DMS153 treated with DMSO at 0.1 percent for 48 hours (cell line): ENCODE data around the gene HMGCLL1.

Experiments
- DNase-seq: peaks from one replicate; lab custom pipeline; 2025; ENCODE audit not compliant: unreplicated experiment; lab: John Stamatoyannopoulos, UW

Gene HMGCLL1

DNA sequence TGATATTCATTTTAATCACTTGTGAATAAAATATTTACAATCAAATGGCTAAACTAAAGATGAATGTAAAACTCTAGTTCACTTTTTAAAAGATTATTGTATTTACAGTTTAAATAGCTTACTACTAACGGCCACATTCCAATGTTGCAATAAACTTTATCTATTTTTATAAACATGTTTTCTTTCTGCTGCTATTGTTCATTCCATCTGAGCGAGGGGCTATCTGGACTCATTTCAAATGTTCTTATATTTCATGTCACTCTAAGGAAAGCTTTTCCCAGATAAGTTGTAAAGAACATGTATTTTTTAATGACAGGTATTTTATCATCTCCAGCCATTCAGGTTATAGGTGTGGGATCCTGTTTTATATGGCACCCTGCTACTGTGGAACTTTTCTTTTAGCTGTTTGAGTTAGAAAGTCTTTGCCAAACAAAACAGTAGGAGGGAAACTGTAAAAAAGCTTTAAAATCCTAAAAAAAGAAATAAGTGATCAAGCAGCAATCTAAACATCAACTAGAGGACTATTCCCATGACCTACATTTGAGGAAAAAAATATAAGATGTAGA, 42.5 kb downstream of the HMGCLL1 start:
- DNase-seq, result no peak

DNA sequence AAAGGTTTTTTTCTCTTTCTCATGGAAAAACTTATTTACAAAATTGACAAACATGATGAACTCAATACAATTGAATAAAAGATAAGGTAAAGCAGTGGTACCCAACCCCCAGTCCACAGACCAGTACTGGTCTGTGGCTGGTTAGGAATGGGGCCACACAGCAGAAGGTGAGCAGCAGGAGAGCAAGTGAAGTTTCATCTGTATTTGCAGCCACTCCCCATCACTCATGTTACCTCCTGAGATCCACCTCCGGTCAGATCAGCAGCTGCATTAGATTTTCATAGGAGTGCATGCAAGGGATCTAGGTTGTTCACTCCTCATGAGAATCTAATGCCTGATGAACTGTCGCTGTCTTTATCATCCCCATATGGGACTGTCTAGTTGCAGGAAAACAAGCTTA, 47.5 kb downstream of the HMGCLL1 start:
- DNase-seq, result no peak

DNA sequence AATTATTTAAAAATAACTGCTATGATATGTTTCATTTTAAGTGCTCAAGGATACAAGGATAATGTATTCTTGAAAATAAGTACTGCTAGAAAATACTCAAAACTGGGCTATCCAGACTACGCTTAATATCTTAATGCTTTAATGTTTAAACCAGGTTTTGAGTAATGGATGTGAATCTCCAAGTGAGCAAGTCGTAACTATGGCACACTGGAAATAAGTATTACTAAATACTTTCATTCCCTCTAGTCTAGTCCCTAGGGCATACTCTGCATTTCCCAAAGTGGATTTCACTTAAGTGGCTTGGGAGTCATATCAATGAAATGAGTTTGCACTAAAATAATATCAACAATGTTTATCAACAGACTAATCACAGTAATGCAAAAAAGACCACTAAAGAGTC, 48.1 kb downstream of the HMGCLL1 start:
- DNase-seq, result no peak

DNA sequence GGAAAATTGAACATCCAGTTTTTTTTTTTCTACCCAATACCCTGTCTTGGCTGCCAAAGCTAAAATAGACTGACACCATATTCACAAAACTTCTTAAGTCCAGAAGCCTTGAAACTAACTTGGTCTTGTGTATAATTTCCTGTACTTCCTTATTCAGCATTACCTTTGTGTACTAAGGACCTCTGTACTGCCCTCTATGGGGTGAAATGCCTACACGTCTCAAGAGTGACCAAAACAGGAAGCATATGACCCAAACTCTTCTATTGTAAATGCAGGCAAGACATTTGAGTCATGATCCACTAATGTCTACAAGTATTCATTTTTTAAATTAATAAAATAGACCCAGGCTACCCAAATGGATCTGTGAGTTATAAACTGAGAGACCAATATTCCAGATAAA, 50.4 kb downstream of the HMGCLL1 start:
- no peak for DNase-seq

DNA sequence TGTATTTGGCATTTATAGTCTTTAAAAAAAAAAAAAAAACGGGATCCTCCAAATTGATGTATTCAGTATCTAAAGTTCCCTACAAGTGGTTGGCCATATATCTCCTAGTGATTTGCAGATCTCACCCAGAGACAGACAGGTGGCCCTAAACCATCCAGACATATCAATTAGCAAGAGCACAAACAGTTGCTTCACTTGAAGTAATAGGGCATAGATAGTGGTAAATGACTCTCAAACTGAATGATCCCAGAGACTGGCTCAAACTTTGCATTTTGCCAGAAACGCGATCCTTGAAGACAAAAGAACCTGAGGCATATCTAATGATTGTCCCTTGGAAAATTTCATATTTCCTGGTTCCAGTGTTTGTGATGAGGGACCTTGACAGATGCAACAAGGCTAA, 54.6 kb downstream of the HMGCLL1 start:
- DNase-seq, result no peak

DNA sequence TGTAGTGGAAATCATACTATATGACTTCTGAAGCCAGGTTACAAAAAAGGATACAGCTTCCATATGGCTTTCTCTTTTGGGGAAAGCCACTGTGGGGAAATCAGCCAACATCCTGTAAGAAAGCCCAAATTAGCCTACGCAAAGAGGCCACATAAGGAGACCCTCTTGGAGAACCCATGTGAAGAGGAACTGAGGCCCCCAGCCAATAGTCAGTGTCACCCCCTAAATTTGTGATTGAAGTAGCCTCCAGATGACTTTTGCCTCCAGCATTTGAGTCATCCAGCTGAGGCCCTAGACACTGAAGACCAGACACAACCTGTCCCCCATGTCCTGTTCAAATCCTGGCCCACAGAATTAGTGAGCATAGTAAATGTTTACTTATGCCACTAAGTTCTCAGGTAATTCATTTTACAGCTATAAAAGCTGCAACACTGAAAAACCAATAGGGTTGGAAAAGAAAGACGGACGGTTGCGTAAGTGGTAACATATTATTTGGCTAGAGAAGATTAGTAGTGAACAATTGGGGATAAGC, 60.4 kb downstream of the HMGCLL1 start:
- DNase-seq, result no peak

DNA sequence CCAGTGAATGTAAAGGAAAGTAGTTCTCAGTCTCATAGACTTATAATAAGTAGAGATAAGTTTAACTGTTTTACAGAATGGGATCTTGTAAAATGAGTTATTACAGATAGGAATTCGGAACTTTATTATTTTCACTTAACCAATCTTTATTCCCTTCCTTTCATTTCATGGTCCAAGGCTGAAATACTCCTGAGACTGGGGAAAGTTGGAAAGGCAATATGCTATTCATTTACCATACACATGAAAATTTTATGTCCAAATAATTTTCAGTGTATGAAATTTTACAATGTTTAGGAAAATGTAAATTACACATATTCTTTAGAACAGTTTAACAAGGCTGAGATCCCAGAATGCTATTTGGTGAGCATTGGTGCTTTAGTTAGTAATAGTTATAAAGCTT, 62.3 kb downstream of the HMGCLL1 start:
- no peak for DNase-seq

DNA sequence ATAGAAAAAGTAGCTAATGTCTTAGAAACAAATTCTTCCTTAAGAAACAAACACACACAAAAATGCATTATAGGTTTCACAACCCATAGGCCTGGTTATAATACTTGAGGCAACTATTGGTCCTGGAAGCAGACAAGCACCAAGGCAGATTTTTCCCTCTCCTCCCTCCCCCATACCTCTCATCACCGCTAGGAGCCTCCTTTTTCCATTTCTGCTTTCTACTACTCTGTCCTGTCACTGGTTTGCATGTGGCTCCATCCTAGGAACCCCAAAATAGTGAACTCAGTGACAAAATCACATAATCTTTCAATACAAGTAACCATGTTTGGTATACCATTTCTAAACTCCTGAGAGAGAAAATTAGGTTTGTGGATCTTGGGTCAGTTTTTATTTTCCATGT, 66.1 kb downstream of the HMGCLL1 start:
- no peak for DNase-seq

DNA sequence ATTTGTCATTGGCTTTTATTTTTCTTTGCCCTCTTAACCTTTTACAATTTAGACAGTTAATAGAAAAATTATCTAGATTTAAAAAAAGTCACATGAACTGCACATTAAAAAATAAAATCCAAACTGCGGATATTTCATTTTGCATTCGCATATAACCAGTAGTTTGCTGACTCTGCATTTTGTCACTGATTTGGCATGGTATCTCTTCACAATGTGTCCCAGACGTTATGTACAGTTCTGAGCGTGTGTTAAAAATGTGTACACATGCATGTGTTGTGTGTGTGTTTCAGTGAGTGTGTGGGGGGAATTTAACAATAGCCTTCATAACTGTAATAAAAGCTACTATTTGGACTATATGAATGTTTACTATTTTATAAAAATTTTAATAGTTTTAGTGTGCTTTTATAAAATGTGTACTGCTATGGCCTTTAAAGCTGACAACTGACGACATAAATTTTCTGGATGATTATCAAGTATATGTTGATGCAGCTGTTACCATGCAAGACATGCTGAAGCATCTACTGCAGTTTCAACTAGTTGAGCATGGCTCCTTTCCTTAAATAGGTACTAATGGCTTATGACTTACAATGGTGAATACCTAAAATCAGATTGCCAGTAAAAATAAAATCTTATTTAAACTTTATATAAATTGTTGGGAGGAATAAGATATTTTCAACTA, 67.7 kb downstream of the HMGCLL1 start:
- DNase-seq, result no peak

DNA sequence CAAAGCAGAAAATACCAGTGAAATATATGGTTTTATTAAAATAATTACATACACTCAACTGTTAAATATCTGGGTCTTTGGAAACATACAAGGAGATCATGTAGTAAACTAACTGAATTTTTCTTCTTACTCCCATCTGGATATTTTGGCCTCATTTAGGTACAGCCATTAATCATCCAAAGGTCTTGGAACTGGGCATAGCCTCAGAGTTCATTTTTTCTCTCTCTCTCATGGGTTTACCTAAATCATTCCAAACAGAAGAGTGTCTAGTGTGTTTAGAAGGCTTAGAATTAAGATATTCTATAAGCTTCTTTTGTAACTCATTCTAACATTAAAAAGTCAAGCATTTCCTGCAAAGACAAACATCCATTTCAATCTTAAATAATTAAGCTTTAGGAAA, 79.4 kb downstream of the HMGCLL1 start:
- DNase-seq, result no peak

DNA sequence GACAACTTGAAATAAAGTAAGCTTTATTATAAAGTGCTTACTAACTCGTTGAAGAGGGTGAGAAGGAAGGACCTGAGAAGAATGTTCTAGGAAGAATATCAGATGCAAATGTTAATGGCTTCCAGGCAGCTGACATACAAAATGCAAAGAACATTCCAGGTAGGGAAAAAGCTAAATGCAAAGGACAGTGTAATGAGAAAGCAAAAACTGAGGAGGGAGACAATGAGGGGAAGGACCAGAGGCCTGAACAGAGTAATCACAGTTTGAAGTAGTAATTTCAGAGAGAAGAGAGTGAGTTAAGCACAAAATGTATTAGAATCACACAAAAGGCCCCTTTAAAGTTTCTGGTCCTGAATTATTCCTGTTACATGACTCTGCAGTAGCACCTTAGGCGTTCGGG, 81.3 kb downstream of the HMGCLL1 start:
- no peak for DNase-seq

DNA sequence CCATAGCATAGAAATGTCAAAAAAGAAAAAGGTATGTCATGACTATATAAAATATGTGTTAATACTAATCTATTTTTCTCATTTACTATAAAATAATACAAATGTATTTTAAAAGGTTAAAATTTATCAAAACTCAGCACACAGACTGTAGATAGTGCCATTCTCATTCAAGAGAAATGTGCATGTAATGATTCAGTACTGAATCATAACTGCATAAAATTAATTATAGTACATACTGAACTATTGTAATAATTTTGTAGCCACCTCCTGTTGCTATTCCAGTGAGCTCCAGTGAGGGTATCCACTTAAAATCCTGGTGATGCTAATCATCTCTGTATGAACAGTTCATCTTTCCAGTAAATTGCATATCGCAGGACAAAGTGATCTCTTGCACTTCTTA, 82.8 kb downstream of the HMGCLL1 start:
- no peak for DNase-seq

DNA sequence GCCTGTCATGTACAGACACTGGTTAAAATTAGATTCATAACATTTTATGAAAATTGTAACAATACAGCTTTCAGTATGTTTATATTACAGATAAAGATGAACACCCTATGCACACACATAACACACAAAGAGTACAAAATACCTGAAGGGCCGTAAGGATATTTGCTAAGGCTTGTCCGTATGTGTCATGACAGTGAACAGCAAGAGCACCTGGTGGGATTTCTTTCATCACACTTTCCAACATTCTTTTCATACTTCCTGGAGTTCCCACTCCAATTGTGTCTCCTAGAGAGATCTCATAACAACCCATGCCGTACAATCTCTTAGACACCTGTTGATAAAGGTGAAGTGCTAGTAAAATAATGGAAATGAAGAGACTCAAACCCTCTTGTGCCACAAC, 83.7 kb downstream of the HMGCLL1 start:
- DNase-seq, result no peak

DNA sequence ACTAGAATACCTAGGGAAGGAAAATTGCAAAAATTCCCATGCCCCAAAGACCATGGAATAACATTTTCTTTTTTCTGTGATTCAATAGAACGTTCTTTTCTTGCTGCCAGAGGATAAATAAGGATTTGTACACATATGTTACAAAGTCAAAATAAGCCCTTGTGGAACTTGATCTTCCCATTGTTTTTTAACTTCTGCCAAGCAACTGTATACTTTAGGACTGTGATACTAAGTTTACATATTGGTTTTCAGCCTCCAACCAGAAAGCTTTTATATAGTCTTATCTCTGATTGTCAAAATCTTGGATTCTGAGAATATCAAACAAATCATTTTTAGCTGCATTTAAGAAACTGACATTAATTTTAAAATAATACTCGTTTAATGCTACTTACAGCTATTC, 84.6 kb downstream of the HMGCLL1 start:
- no peak for DNase-seq

DNA sequence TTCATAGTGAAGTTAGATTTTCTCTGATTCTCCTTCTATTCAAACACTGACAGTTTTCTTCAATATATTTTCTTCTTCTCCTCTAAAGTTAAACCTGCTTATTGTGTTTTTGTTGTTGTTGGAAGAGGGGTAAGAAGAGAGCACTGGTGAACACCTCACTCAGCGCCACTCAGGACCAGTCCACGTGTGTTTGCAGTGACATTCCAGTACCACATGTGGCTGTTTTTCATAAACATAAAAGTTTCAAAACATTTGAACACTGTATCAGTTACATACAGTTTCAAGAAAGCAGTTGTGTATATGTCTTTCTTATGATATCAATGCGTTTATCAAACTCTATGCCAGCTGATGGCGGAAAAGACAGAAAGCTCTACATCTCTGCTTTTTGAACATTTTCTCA, 86.7 kb downstream of the HMGCLL1 start:
- DNase-seq, result no peak

DNA sequence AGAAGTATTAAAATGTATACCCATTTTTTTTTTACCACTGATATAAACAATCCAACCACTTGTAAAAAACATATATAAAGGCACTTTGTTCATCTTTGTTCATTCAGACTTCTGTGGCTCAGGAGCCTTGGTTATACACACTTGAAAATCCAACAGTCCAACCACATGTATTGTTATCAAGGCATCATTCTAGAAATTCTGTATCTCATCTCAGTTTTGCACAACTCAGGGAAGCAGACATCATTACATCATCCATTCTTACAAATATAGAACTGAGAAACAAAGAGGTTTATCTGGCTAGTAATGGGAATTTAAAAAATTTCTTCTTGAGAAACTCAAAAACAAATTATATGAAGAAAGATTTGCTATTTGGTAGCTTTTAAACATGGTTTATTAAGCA, 88.1 kb downstream of the HMGCLL1 start:
- no peak for DNase-seq

DNA sequence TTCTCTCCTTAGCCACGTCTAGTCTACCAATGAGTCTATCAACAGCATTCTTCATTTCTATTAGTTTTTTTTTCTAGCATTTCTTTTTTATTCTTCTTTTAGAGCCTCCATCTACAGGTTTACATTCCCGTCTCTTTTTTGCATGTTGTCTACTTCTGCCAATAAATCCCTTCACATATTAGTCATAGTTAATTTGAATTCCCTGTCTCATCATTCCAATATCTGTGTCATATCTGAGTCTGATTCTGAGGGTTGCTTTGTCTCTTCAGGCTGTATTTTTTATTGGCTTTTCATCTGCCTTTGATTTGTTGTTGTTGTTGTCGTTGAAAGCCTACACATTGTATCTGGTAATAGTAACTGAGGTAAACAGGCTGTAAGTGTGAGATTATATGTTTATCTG, 104.6 kb downstream of the HMGCLL1 start:
- DNase-seq, result no peak

DNA sequence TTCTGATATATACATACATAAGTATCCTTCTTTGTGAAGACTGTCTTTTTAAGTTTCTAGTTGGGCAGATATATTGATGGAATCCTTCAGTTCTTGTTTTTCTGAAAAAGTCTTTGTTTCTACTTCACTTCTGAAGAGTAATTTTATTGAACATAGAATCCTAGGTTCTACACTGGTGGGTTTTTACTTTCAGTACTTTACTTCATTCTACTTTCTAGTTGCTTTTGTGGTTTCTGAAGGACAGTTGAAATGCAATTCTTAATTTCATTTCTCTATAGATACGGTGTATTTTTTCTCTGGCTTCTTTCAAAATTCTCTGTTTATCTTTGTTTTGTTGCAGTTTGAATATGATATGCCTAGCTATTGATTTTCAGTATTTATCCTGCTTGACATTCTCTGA, 105.3 kb downstream of the HMGCLL1 start:
- no peak for DNase-seq

DNA sequence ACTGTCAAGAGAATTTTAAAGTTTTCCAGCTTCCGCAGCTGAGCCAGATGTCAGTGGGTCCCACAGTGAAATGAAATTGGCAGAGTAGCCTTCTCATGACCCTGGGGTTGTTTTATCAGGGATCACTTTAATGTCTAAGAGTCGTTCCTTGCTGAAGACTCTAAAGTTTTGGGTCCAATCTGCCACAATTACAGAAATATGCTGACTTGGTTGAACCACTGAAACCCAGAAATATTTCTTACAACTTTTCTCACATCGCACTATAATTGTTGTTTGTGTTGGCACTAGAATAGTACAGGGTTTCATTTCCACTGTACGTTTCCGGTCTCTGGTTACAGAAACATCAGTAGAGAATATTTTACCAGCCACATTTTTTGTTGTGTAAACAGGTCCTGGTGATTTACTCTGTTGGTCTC, 109.0 kb downstream of the HMGCLL1 start:
- no peak for DNase-seq

DNA sequence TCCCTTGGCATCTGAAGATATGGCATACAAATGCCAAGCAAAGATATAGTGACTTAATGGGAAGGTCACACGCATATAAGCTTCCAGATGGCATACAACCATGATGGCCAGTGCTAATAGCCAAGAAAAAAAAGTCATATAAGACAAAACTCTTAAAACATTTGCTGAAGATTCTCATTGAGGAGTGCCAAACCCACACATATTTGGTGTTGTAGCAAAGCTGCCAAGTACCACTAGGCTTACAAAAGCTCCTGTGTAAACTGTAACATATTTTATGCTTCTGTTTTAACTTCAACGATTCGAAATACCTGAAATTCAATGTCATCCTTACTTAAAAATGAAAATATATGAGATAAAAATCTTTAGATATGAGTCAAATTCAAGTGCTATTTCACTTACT, 123.0 kb downstream of the HMGCLL1 start:
- DNase-seq, result no peak

DNA sequence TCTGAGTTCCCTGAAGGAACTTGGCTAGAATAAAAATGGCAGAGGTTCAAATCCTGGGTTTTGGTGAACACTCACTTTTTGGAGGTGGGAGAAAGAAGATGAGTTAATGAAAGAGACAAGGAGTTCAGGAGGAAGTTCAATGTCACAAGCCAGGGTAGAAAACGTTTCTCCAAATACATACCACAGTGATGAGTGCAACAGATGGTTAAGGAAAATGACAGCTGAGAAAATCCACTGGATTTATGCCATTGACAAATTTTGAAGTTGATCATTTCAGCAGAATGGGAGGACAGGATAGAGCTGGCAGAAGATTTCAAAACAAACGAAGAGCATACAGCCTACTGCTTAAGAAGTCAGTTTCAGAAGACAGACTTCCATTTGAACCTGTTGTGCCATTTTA, 129.0 kb downstream of the HMGCLL1 start:
- no peak for DNase-seq

DNA sequence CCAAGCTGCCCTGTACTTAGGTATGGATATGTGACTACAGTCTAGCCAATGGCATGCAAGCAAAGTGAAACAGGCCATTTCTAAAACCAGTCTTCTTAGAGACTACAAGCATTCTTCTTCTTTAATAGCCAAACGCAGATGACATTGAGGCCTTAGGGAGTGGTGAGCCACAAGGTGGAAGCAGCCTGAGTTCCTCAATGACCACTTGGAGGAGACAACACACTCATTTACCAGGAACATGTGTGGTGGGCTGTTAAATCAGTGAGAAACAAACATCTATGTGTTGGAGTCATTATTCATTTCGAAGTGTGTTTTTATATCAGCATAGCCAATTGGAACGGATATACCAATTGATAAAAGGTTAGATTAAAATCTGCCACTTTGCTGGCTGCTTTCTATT, 129.8 kb downstream of the HMGCLL1 start:
- DNase-seq, result no peak

DNA sequence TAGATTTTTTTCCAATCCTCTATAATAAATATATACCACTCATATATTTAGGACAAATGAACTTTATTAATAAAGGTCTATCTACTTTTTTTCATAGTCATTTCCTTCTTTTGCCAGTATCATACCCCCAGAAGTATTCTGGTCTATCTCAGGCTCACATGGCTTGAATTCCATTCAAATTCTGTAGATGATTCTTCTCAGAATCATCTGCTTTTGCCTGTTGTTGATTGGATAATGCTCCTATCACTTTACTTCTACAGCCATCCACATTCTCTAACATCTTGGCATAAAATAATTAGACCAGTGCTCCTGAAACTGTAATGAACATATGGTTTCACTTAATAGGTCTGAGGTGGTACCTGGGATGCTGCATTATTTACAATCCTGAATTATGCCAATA, 130.5 kb downstream of the HMGCLL1 start:
- DNase-seq, result no peak
